Stimulated activated CD4-positive, alpha-beta T cell treated with anti-CD3 and anti-CD28 coated beads, Interleukin-4, amount 100 ng/mL, for 48 hours (primary cell): ENCODE results near the gene ACACB.

Experiments used
- DNase-seq, 2 donors: peaks; one replicate each; pipeline ENCODE4 v3.0.0-alpha.2; 2020; ENCODE audit warnings: low read depth in 2 of 2

The ACACB gene

GRCh38 chr12:109277899-109278762 lies 161.7 kb downstream of the ACACB start:
- DNase-seq: no peak

GRCh38 chr12:109278912-109279311 lies 162.5 kb downstream of the ACACB start:
- no peak for DNase-seq

GRCh38 chr12:109279525-109279924 lies 163.1 kb downstream of the ACACB start:
- DNase-seq: no peak

GRCh38 chr12:109281452-109281851 lies 165.1 kb downstream of the ACACB start:
- no peak for DNase-seq

- no peak for DNase-seq
Observed at GRCh38 chr12:109284392-109284791, 168.0 kb downstream of the ACACB start.

GRCh38 chr12:109286252-109286651 lies 169.9 kb downstream of the ACACB start:
- DNase-seq: no peak

- no peak for DNase-seq
Observed at GRCh38 chr12:109286652-109287051, 170.3 kb downstream of the ACACB start.

GRCh38 chr12:109287181-109287580 lies 170.8 kb downstream of the ACACB start:
- DNase-seq: no peak

GRCh38 chr12:109287811-109288469 lies 171.6 kb downstream of the ACACB start:
- DNase-seq: no peak

- no peak for DNase-seq
Observed at GRCh38 chr12:109288571-109288970, 172.2 kb downstream of the ACACB start.

- no peak for DNase-seq
Observed at GRCh38 chr12:109289004-109289403, 172.6 kb downstream of the ACACB start.

- no peak for DNase-seq
Observed at GRCh38 chr12:109289551-109289950, 173.2 kb downstream of the ACACB start.

GRCh38 chr12:109290061-109290460 lies 173.7 kb downstream of the ACACB start:
- no peak for DNase-seq

- DNase-seq: no peak
Observed at GRCh38 chr12:109291117-109291516, 174.7 kb downstream of the ACACB start.

- no peak for DNase-seq
Observed at GRCh38 chr12:109291521-109292341, 175.3 kb downstream of the ACACB start.

GRCh38 chr12:109292342-109292711 lies 175.9 kb downstream of the ACACB start:
- DNase-seq: no peak

GRCh38 chr12:109293106-109293505 lies 176.7 kb downstream of the ACACB start:
- DNase-seq: no peak

- DNase-seq: no peak
Observed at GRCh38 chr12:109294286-109294796, 178.0 kb downstream of the ACACB start.

- DNase-seq: no peak
Observed at GRCh38 chr12:109295764-109296425, 179.5 kb downstream of the ACACB start.

- no peak for DNase-seq
Observed at GRCh38 chr12:109296431-109296830, 180.0 kb downstream of the ACACB start.

- no peak for DNase-seq
Observed at GRCh38 chr12:109299849-109300248, 183.5 kb downstream of the ACACB start.
